ENCODE results near the gene PIP4K2A.

PIP4K2A gene

DNA sequence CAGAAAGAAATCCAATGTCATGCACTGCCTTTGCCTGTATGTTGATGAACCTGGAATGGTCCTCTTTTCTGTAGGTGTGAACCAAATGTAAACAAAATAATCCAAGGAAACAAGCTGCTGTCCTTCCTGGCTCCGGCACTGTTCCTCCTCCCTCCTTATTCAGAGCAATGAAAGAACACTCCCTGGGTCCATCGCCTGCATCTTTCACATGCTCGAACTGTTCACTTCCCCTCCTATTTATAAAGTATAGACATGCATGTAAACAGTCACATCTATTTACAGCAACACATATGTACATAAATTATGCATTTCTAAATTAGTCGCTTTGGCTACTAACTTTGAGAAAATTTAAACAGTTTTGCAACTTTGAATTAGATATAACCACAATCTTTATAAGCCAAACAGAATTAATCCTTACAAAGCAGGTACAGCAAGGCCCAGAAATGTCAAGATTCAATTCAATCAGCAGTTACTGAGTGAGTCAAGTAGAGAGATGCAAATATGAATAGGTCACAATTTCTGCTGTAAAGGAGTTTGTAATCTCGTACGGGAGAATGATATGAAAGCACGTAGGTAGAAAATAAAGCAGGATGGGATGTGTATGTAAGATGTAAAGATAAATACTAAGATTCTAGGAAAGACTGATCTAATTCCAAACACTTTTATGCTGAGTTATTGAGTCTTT is 162.6 kb downstream of the PIP4K2A start:
- Histone ChIP-seq H3F3A (ENCODE audit: low read depth) (no peaks in the 10 kb centered on the region), H3K4me3 (ENCODE audit: low read length, poor library complexity, severe bottlenecking) (no peak overlapping the region), H2AFZ (ENCODE audit: low read length) (no peak overlapping the region), H3K9me2 (replicated peaks; ENCODE audit: low read depth, low read length) (no peaks in the 10 kb centered on the region), H3K9ac (ENCODE audit: low read depth, low read length, poor library complexity, severe bottlenecking) (no peak overlapping the region), H3K36me3 (ENCODE audit: insufficient read depth, low read length) (peaks cover 31% of the 10 kb centered on the region; the same call in 1 of the 2 replicates), H3K9me3 (ENCODE audit: insufficient read depth, low read depth, low read length) (no peaks in the 10 kb centered on the region), H3K27me3 (ENCODE audit: insufficient read depth, low read length, poor library complexity, severe bottlenecking) (no peaks in the 10 kb centered on the region), H4K20me1 (ENCODE audit: insufficient read depth, low read length, poor library complexity, severe bottlenecking) (no peaks in the 10 kb centered on the region), H3K4me2 (ENCODE audit: low read depth, low read length, poor library complexity, severe bottlenecking) (no peak overlapping the region), H3K4me1 (ENCODE audit: insufficient read depth, low read length, poor library complexity, severe bottlenecking) (peaks cover 10% of the 10 kb centered on the region), H3K79me2 (ENCODE audit: insufficient read depth, low read length) (no peaks in the 10 kb centered on the region)
- TF ChIP-seq, protein P1, sequence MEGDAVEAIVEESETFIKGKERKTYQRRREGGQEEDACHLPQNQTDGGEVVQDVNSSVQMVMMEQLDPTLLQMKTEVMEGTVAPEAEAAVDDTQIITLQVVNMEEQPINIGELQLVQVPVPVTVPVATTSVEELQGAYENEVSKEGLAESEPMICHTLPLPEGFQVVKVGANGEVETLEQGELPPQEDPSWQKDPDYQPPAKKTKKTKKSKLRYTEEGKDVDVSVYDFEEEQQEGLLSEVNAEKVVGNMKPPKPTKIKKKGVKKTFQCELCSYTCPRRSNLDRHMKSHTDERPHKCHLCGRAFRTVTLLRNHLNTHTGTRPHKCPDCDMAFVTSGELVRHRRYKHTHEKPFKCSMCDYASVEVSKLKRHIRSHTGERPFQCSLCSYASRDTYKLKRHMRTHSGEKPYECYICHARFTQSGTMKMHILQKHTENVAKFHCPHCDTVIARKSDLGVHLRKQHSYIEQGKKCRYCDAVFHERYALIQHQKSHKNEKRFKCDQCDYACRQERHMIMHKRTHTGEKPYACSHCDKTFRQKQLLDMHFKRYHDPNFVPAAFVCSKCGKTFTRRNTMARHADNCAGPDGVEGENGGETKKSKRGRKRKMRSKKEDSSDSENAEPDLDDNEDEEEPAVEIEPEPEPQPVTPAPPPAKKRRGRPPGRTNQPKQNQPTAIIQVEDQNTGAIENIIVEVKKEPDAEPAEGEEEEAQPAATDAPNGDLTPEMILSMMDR (conservative IDR thresholded peaks at IDR 0.05; ENCODE audit: low read length), result no peak
- TF ChIP-seq EZH2phosphoT487 (IDR thresholded peaks at IDR 0.05; ENCODE audit: borderline replicate concordance), result no peak

- no peaks in the 10 kb centered on the region for H3F3A ChIP-seq (ENCODE audit: low read depth)
- no peaks in the 10 kb centered on the region for H3K9me3 ChIP-seq (ENCODE audit: insufficient read depth, low read depth, low read length)
- H3K79me2 ChIP-seq (ENCODE audit: insufficient read depth, low read length), result no peaks in the 10 kb centered on the region
- H3K4me1 ChIP-seq (ENCODE audit: insufficient read depth, low read length, poor library complexity, severe bottlenecking), result peaks cover 10% of the 10 kb centered on the region
- no peak for TF ChIP-seq EZH2phosphoT487 (IDR thresholded peaks at IDR 0.05; ENCODE audit: borderline replicate concordance)
- TF ChIP-seq, protein P1 (conservative IDR thresholded peaks at IDR 0.05; ENCODE audit: low read length), result peak; percentile 95
- no peak overlapping the region for H3K4me2 ChIP-seq (ENCODE audit: low read depth, low read length, poor library complexity, severe bottlenecking)
- H3K9me2 ChIP-seq (replicated peaks; ENCODE audit: low read depth, low read length), result no peaks in the 10 kb centered on the region
- H3K4me3 ChIP-seq (ENCODE audit: low read length, poor library complexity, severe bottlenecking), result no peak overlapping the region
- no peak overlapping the region for H3K9ac ChIP-seq (ENCODE audit: low read depth, low read length, poor library complexity, severe bottlenecking)
- no peaks in the 10 kb centered on the region for H3K27me3 ChIP-seq (ENCODE audit: insufficient read depth, low read length, poor library complexity, severe bottlenecking)
- peaks cover 37% of the 10 kb centered on the region; the same call in 1 of the 2 replicates for H3K36me3 ChIP-seq (ENCODE audit: insufficient read depth, low read length)
- no peaks in the 10 kb centered on the region for H4K20me1 ChIP-seq (ENCODE audit: insufficient read depth, low read length, poor library complexity, severe bottlenecking)
- no peak overlapping the region for H2AFZ ChIP-seq (ENCODE audit: low read length)
Measured at GRCh38 chr10:22550732-22551131, 163.6 kb downstream of the PIP4K2A start.

DNA sequence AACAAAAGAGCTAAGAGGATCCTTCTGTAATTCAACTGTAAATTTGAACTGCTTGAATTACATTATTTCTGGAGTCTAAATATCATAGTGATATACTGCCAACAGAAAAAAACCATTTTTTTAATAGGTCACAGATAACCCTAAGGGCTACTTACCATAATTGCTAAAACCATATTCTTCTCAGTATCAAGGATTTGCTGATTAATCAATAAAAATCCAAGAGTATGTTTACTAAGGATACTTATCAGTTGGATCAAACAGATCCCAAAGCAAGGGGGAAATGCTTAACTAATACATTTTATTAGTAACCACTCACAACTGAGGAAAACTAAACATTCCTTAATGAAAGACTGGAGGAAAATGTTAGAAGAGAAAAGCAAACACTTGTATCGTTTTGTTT is 166.0 kb downstream of the PIP4K2A start:
- no peaks in the 10 kb centered on the region for H3K9me3 ChIP-seq (ENCODE audit: insufficient read depth, low read depth, low read length)
- TF ChIP-seq EZH2phosphoT487 (IDR thresholded peaks at IDR 0.05; ENCODE audit: borderline replicate concordance), result no peak
- TF ChIP-seq, protein P1 (conservative IDR thresholded peaks at IDR 0.05; ENCODE audit: low read length), result no peak
- H3K9me2 ChIP-seq (replicated peaks; ENCODE audit: low read depth, low read length), result no peaks in the 10 kb centered on the region
- no peak overlapping the region for H3K4me2 ChIP-seq (ENCODE audit: low read depth, low read length, poor library complexity, severe bottlenecking)
- no peaks in the 10 kb centered on the region for H3K27me3 ChIP-seq (ENCODE audit: insufficient read depth, low read length, poor library complexity, severe bottlenecking)
- H2AFZ ChIP-seq (ENCODE audit: low read length), result no peak overlapping the region
- peaks cover 34% of the 10 kb centered on the region; the same call in 1 of the 2 replicates for H3K36me3 ChIP-seq (ENCODE audit: insufficient read depth, low read length)
- peaks cover 25% of the 10 kb centered on the region for H3K4me1 ChIP-seq (ENCODE audit: insufficient read depth, low read length, poor library complexity, severe bottlenecking)
- H3K9ac ChIP-seq (ENCODE audit: low read depth, low read length, poor library complexity, severe bottlenecking), result no peak overlapping the region
- H3K79me2 ChIP-seq (ENCODE audit: insufficient read depth, low read length), result no peaks in the 10 kb centered on the region
- no peak overlapping the region for H3K4me3 ChIP-seq (ENCODE audit: low read length, poor library complexity, severe bottlenecking)
- no peaks in the 10 kb centered on the region for H4K20me1 ChIP-seq (ENCODE audit: insufficient read depth, low read length, poor library complexity, severe bottlenecking)
- no peaks in the 10 kb centered on the region for H3F3A ChIP-seq (ENCODE audit: low read depth)

Measured in Loucy (cell line).